H9 (cell line): Measurements from ENCODE around the gene FADS3. TPM values are rescaled to one million over a fixed set of nuclear protein-coding genes. Genes with fewer than 3 reads are reported as not detected.
"Not testable (repeated sequence)": the region's sequence is repeated elsewhere in the genome, so short reads cannot be mapped to it uniquely, and the experiment has no call there.

Experiments
- DNase-seq: peaks from one replicate; pipeline ENCODE4 v3.0.0-alpha.2; 2017
- H2AFZ ChIP-seq: one replicate; pipeline ENCODE4 v1.6.1; 2013; ENCODE audit warnings: mild to moderate bottlenecking, low read length, control low read depth, moderate library complexity
- H2AK5ac ChIP-seq: 2 replicates; pipeline ENCODE4 v1.6.1; 2013; ENCODE audit warnings: low read length, control low read depth, mixed read lengths; ENCODE audit not compliant: insufficient read length
- H2BK120ac ChIP-seq: one replicate; pipeline ENCODE4 v1.6.1; 2013; ENCODE audit warnings: low read depth, mild to moderate bottlenecking, low read length, control low read depth, inconsistent platforms; ENCODE audit not compliant: poor library complexity, severe bottlenecking
- H2BK12ac ChIP-seq: 2 replicates; pipeline ENCODE4 v1.6.1; 2013; ENCODE audit warnings: low read length, control low read depth, mixed read lengths, low read depth; ENCODE audit not compliant: insufficient read length
- H2BK15ac ChIP-seq: 2 replicates; pipeline ENCODE4 v1.6.1; 2013; ENCODE audit warnings: low read depth, low read length, control low read depth
- H2BK20ac ChIP-seq: one replicate; pipeline ENCODE4 v1.6.1; 2013; ENCODE audit warnings: low read depth, mild to moderate bottlenecking, low read length, control low read depth, inconsistent platforms; ENCODE audit not compliant: poor library complexity, severe bottlenecking
- H2BK5ac ChIP-seq: 2 replicates; pipeline ENCODE4 v1.6.1; 2013; ENCODE audit warnings: low read length, control low read depth, mixed read lengths; ENCODE audit not compliant: insufficient read length
- H3K14ac ChIP-seq: 2 replicates; pipeline ENCODE4 v1.6.1; 2013; ENCODE audit warnings: low read length, control low read depth; ENCODE audit not compliant: insufficient read depth
- H3K18ac ChIP-seq: 2 replicates; pipeline ENCODE4 v1.6.1; 2013; ENCODE audit warnings: low read depth, mild to moderate bottlenecking, mixed read lengths, low read length, control low read depth; ENCODE audit not compliant: insufficient read length
- H3K23ac ChIP-seq: 2 replicates; pipeline ENCODE4 v1.6.1; 2013; ENCODE audit warnings: low read length, control low read depth, mixed read lengths, low read depth; ENCODE audit not compliant: insufficient read length
- H3K23me2 ChIP-seq: 2 replicates; pipeline ENCODE4 v1.6.1; 2013; ENCODE audit warnings: low read depth, mild to moderate bottlenecking, mixed read lengths, low read length, control low read depth; ENCODE audit not compliant: insufficient read length, poor library complexity, severe bottlenecking
- H3K27ac ChIP-seq: 2 replicates; pipeline ENCODE4 v1.5.1; 2013; ENCODE audit warnings: low read length, control low read depth, mixed read lengths, low read depth; ENCODE audit not compliant: insufficient read length
- H3K27me3 ChIP-seq: 2 replicates; pipeline ENCODE4 v1.6.1; 2013; ENCODE audit warnings: low read length, control low read depth, inconsistent platforms; ENCODE audit not compliant: insufficient read depth
- H3K4ac ChIP-seq: 2 replicates; pipeline ENCODE4 v1.6.1; 2013; ENCODE audit warnings: low read depth, mild to moderate bottlenecking, control low read depth, inconsistent platforms, low read length, moderate library complexity
- H3K4me1 ChIP-seq: 2 replicates; pipeline ENCODE4 v1.6.1; 2013; ENCODE audit warnings: low read length, control low read depth, inconsistent platforms; ENCODE audit not compliant: insufficient read depth
- H3K4me2 ChIP-seq: 2 replicates; pipeline ENCODE4 v1.6.1; 2013; ENCODE audit warnings: low read length, control low read depth, mixed read lengths; ENCODE audit not compliant: insufficient read length, insufficient read depth
- H3K56ac ChIP-seq: 2 replicates; pipeline ENCODE4 v1.6.1; 2013; ENCODE audit warnings: low read depth, mild to moderate bottlenecking, mixed read lengths, low read length, control low read depth; ENCODE audit not compliant: insufficient read length
- H3K79me1 ChIP-seq: 2 replicates; pipeline ENCODE4 v1.6.1; 2013; ENCODE audit warnings: low read depth, mild to moderate bottlenecking, moderate library complexity, low read length, control low read depth, inconsistent platforms; ENCODE audit not compliant: insufficient read depth, poor library complexity, severe bottlenecking
- H3K79me2 ChIP-seq: 2 replicates; pipeline ENCODE4 v1.6.1; 2013; ENCODE audit warnings: low read length, control low read depth, inconsistent platforms; ENCODE audit not compliant: insufficient read depth
- H3K9ac ChIP-seq: 2 replicates; pipeline ENCODE4 v1.6.1; 2013; ENCODE audit warnings: low read length, control low read depth, mixed read lengths; ENCODE audit not compliant: insufficient read length; ENCODE audit errors: extremely low read depth
- H3K9me3 ChIP-seq: one replicate; pipeline ENCODE4 v1.6.1; 2013; ENCODE audit warnings: low read depth, low read length, inconsistent platforms; ENCODE audit not compliant: control insufficient read depth
- H3T11ph ChIP-seq: one replicate; pipeline ENCODE4 v1.6.1; 2013; ENCODE audit warnings: mild to moderate bottlenecking, low read length, control low read depth, inconsistent platforms
- H4K20me1 ChIP-seq: one replicate; pipeline ENCODE4 v1.6.1; 2013; ENCODE audit not compliant: control insufficient read depth, insufficient read length, insufficient read depth
- H4K5ac ChIP-seq: 2 replicates; pipeline ENCODE4 v1.6.1; 2013; ENCODE audit warnings: low read depth, mild to moderate bottlenecking, mixed read lengths, low read length, control low read depth; ENCODE audit not compliant: insufficient read length
- H4K8ac ChIP-seq: replicated peaks from 2 replicates; pipeline ENCODE4 v1.6.1; 2013; ENCODE audit warnings: low read length, control low read depth, mixed read lengths, low read depth; ENCODE audit not compliant: insufficient read length
- H4K91ac ChIP-seq: 2 replicates; pipeline ENCODE4 v1.6.1; 2013; ENCODE audit warnings: low read depth, mild to moderate bottlenecking, moderate library complexity, mixed read lengths, low read length, control low read depth; ENCODE audit not compliant: insufficient read length
- H3K27ac Mint-ChIP-seq, 3 experiments: 2 replicates in 2 of 3; 3 replicates in 1 of 3; pipeline ENCODE4 v1.8.0; 2020 to 2021; ENCODE audit warnings: mixed read lengths in 3 of 3, mild to moderate bottlenecking in 1 of 3, moderate library complexity in 1 of 3
- H3K27me3 Mint-ChIP-seq: 2 replicates; pipeline ENCODE4 v1.8.0; 2021; ENCODE audit warnings: low read depth, mild to moderate bottlenecking, moderate library complexity, mixed read lengths
- H3K36me3 Mint-ChIP-seq, 3 experiments: 2 replicates in 2 of 3; 3 replicates in 1 of 3; pipeline ENCODE4 v1.8.0; 2020 to 2021; ENCODE audit warnings: low read depth in 3 of 3, mixed read lengths in 3 of 3; ENCODE audit not compliant: insufficient read depth in 1 of 3
- H3K4me1 Mint-ChIP-seq, 2 experiments: 2 replicates each; pipeline ENCODE4 v1.8.0; 2020; ENCODE audit warnings: mixed read lengths in 2 of 2
- H3K4me3 Mint-ChIP-seq, 2 experiments: 2 replicates in 1 of 2; 3 replicates in 1 of 2; pipeline ENCODE4 v1.8.0; 2020 to 2021; ENCODE audit warnings: mild to moderate bottlenecking in 2 of 2, mixed read lengths in 2 of 2, moderate library complexity in 1 of 2
- H3K9me3 Mint-ChIP-seq, 2 experiments: 2 replicates in 1 of 2; 3 replicates in 1 of 2; pipeline ENCODE4 v1.8.0; 2020; ENCODE audit warnings: mild to moderate bottlenecking in 2 of 2, mixed read lengths in 2 of 2, moderate library complexity in 1 of 2
- WGBS: extraction: QIAGEN DNeasy Blood & Tissue Kit; methylation state at CpG from one replicate; pipeline ENCODE4 v1.1.7; 2013; ENCODE audit warnings: missing lambda C conversion rate, low lambda C conversion rate, mixed read lengths; ENCODE audit not compliant: insufficient read length; ENCODE audit errors: extremely low coverage; 5-methylcytosine and 5-hydroxymethylcytosine counted together
- total RNA-seq: library from RNA; stranded (reverse); gene quantifications from 2 replicates; pipeline ENCODE4 v1.2.1, GENCODE V29; 2021
- TF ChIP-seq, protein P1 (sequence below): fragments of 200-600 bp; sonication (generic); conservative IDR thresholded peaks from 3 replicates; pipeline ENCODE4 v1.8.0; 2021; ENCODE audit warnings: antibody characterized with exemption, mild to moderate bottlenecking

The FADS3 gene
- total RNA-seq, 1 experiment from 2014 or later: 34.9 TPM

DNA sequence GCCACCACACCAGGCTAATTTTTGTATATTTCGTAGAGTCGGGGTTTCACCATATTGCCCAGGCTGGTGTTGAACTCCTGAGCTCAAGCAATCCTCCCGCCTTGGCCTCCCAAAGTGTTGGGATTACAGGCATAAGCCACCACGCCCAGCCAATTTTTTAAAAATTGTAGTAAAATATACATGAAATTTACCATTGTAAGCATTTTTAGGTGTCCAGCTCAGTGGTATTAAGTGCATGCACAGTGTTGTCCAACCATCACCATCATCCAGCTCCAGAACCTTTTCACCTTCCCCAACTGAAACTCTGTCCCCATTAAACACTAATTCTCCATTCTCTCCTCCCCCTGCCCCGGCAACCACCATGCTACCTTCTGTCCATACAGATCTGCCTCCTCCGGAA, 8.5 kb downstream of the FADS3 start:
- Histone ChIP-seq H2AFZ (no peak overlapping the region), H2BK120ac (no peak overlapping the region), H2BK5ac (no peak overlapping the region), H3K27me3 (no peaks in the 10 kb centered on the region), H3K14ac (no peak overlapping the region), H3K27ac (no peak overlapping the region), H2BK20ac (no peak overlapping the region), H3K23ac (no peak overlapping the region), H3T11ph (no peak overlapping the region), H3K4me2 (no peak overlapping the region), H2BK15ac (no peak overlapping the region), H3K18ac (no peak overlapping the region), H4K20me1 (no peaks in the 10 kb centered on the region), H4K8ac (no peak overlapping the region), H3K56ac (no peak overlapping the region), H4K91ac (no peak overlapping the region), H3K9ac (no peak overlapping the region), H3K9me3 (no peaks in the 10 kb centered on the region), H3K79me1 (no peaks in the 10 kb centered on the region), H2BK12ac (no peak overlapping the region), H2AK5ac (no peak overlapping the region), H3K4me1 (peaks cover 3% of the 10 kb centered on the region; the same call in 1 of the 2 replicates), H4K5ac (no peak overlapping the region), H3K79me2 (0 out of 2 replicates have a peak, but pooled peaks cover 2% of the 10 kb centered on the region), H3K4ac (no peak overlapping the region), H3K23me2 (peaks cover 2% of the 10 kb centered on the region)
- H3K36me3 Mint-ChIP-seq: peaks cover 0 to 9% (median 2%) of the 10 kb centered on the region in 3 experiments; a peak in 4 of 7 replicates
- peaks cover 0 to 5% of the 10 kb centered on the region in 2 experiments; a peak in 2 of 5 replicates for H3K9me3 Mint-ChIP-seq
- no CpG with 5 or more reads among the region's 6 CpGs for WGBS
- peaks cover 23 to 35% of the 10 kb centered on the region in 2 experiments for H3K4me1 Mint-ChIP-seq
- peak overlapping the region in 1 of 3 experiments; percentile 31; a peak in 1 of 7 replicates for H3K27ac Mint-ChIP-seq
- H3K27me3 Mint-ChIP-seq: no peaks in the 10 kb centered on the region; the same call in 1 of the 2 replicates
- H3K4me3 Mint-ChIP-seq: no peak overlapping the region; a peak in 1 of 5 replicates
- no peak for DNase-seq
- TF ChIP-seq, protein P1, sequence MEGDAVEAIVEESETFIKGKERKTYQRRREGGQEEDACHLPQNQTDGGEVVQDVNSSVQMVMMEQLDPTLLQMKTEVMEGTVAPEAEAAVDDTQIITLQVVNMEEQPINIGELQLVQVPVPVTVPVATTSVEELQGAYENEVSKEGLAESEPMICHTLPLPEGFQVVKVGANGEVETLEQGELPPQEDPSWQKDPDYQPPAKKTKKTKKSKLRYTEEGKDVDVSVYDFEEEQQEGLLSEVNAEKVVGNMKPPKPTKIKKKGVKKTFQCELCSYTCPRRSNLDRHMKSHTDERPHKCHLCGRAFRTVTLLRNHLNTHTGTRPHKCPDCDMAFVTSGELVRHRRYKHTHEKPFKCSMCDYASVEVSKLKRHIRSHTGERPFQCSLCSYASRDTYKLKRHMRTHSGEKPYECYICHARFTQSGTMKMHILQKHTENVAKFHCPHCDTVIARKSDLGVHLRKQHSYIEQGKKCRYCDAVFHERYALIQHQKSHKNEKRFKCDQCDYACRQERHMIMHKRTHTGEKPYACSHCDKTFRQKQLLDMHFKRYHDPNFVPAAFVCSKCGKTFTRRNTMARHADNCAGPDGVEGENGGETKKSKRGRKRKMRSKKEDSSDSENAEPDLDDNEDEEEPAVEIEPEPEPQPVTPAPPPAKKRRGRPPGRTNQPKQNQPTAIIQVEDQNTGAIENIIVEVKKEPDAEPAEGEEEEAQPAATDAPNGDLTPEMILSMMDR: no peak

GRCh38 chr11:61882267-61882666, 9.1 kb downstream of the FADS3 start:
- not testable (repeated sequence) for H4K91ac ChIP-seq, H3K27ac Mint-ChIP-seq, H2BK12ac ChIP-seq, H2AFZ ChIP-seq, H3K27me3 ChIP-seq, H3T11ph ChIP-seq, H3K4me3 Mint-ChIP-seq, H2BK20ac ChIP-seq, H2BK5ac ChIP-seq, H3K4ac ChIP-seq, H4K8ac ChIP-seq, H3K18ac ChIP-seq, H2BK120ac ChIP-seq, H3K23me2 ChIP-seq, H3K9me3 Mint-ChIP-seq, H3K79me2 ChIP-seq, H4K5ac ChIP-seq, H3K9ac ChIP-seq, H3K56ac ChIP-seq, H3K4me2 ChIP-seq, H3K79me1 ChIP-seq, H3K4me1 ChIP-seq, H3K27ac ChIP-seq, DNase-seq, H3K36me3 Mint-ChIP-seq, H3K27me3 Mint-ChIP-seq, H4K20me1 ChIP-seq, H2BK15ac ChIP-seq, H3K23ac ChIP-seq, H3K14ac ChIP-seq, H2AK5ac ChIP-seq, H3K9me3 ChIP-seq
- WGBS: no CpG with 5 or more reads among the region's 3 CpGs
- peaks cover 20 to 32% of the 10 kb centered on the region in 2 experiments for H3K4me1 Mint-ChIP-seq
